HepG2 (cell line): Measurements from ENCODE around the gene TMEM129. TPM values are rescaled to one million over a fixed set of nuclear protein-coding genes. Genes with fewer than 3 reads are reported as not detected.

ENCODE experiments used
- ATAC-seq: fragments of 200-7000 bp; cut with Tn5 transposase; 3 replicates; pipeline ENCODE4 v1.9.1; 2020; ENCODE audit warnings: mild to moderate bottlenecking, moderate library complexity
- BruUV-seq: library from RNA; stranded (reverse); fragments of 400-500 nt; replicated peaks from 2 replicates; lab custom pipeline; 2021; lab: Mats Ljungman, UMichigan
- CTCF ChIA-PET: fragments of 300-600 bp; formaldehyde crosslinking; extraction: SDS; loops from one replicate; lab custom pipeline; 2021; ENCODE audit warnings: low total read pairs, inconsistent platforms, low intra/inter-chr PET ratio; lab: Yijun Ruan, JAX
- POLR2A ChIA-PET: fragments of 350-600 bp; sonication (Branson Sonifier 250); formaldehyde crosslinking; loops from one replicate; lab custom pipeline; 2020; ENCODE audit warnings: antibody characterized with exemption, inconsistent platforms; lab: Yijun Ruan, JAX
- DNase-seq: peaks from one replicate; pipeline ENCODE4 v3.0.0-alpha.2; 2015; ENCODE audit warnings: low spot score
- FAIRE-seq: peaks from 3 replicates; lab custom pipeline; 2011; peaks lifted over from hg19 to GRCh38; lab: Jason Lieb, UNC
- H2AFZ ChIP-seq: one replicate; pipeline ENCODE4 v1.6.1; 2011; ENCODE audit warnings: low read length, inconsistent platforms
- H3K27ac ChIP-seq: fragments of 300-600 bp; 3 replicates; pipeline ENCODE4 v1.8.0; 2011; ENCODE audit warnings: mixed run types, mild to moderate bottlenecking, mixed read lengths, low read length, inconsistent platforms; ENCODE audit not compliant: insufficient read depth; ENCODE audit errors: extremely low read length
- H3K27me3 ChIP-seq, 2 experiments: fragments of 200-600 bp in 1 of 2; 2 replicates in 1 of 2; 3 replicates in 1 of 2; pipeline versions ENCODE4 v1.6.0 to v1.8.0; 2011; ENCODE audit warnings: low read length in 2 of 2, mild to moderate bottlenecking in 2 of 2, moderate library complexity in 2 of 2, inconsistent platforms in 1 of 2; ENCODE audit not compliant: insufficient read depth in 2 of 2, control insufficient read depth in 1 of 2
- H3K36me3 ChIP-seq, 2 experiments: fragments of 200-600 bp in 1 of 2; replicated peaks in 1 of 2; 2 replicates in 1 of 2; 3 replicates in 1 of 2; pipeline versions ENCODE4 v1.5.1 to v1.8.0; 2011; ENCODE audit warnings: low read length in 2 of 2, inconsistent platforms in 1 of 2; ENCODE audit not compliant: insufficient read depth in 2 of 2, control insufficient read depth in 1 of 2
- H3K4me1 ChIP-seq: 2 replicates; pipeline ENCODE4 v1.5.1; 2012; ENCODE audit warnings: low read length, inconsistent platforms; ENCODE audit not compliant: insufficient read depth
- H3K4me2 ChIP-seq: 2 replicates; pipeline ENCODE4 v1.6.0; 2011; ENCODE audit warnings: low read depth, low read length, inconsistent platforms
- H3K4me3 ChIP-seq, 3 experiments: fragments of 200-600 bp in 1 of 3; sonication (generic), shearing (Covaris generic) in 1 of 3; replicated peaks in 1 of 3; 2 replicates each; pipeline ENCODE4 v1.5.1; 2011 to 2016; ENCODE audit warnings: low read length in 3 of 3, inconsistent platforms in 2 of 3, low read depth in 2 of 3, mild to moderate bottlenecking in 2 of 3, control low read depth in 1 of 3, mixed read lengths in 1 of 3; ENCODE audit not compliant: insufficient read depth in 1 of 3
- H3K79me2 ChIP-seq: one replicate; pipeline ENCODE4 v1.6.1; 2011; ENCODE audit warnings: low read length, inconsistent platforms; ENCODE audit not compliant: insufficient read depth
- H3K9ac ChIP-seq: 2 replicates; pipeline ENCODE4 v1.6.0; 2011; ENCODE audit warnings: mild to moderate bottlenecking, low read depth, low read length, inconsistent platforms; ENCODE audit not compliant: insufficient read depth
- H3K9me3 ChIP-seq: 2 replicates; pipeline ENCODE4 v1.5.1; 2012; ENCODE audit warnings: mild to moderate bottlenecking, low read length
- H4K20me1 ChIP-seq: 2 replicates; pipeline ENCODE4 v1.6.0; 2011; ENCODE audit warnings: inconsistent platforms, mild to moderate bottlenecking, low read length, moderate library complexity; ENCODE audit not compliant: insufficient read depth
- ATF7-NPFF ChIP-seq: sonication (generic); formaldehyde crosslinking; IDR thresholded peaks from 2 replicates; pipeline ENCODE4 v1.8.1; 2023; ENCODE audit warnings: mild to moderate bottlenecking, low read depth, missing genetic modification reagents, moderate library complexity
- CENPT ChIP-seq: sonication (generic); formaldehyde crosslinking; IDR thresholded peaks from 2 replicates; pipeline ENCODE4 v1.8.0; 2022; ENCODE audit warnings: low read depth, mild to moderate bottlenecking, moderate library complexity, missing genetic modification reagents
- CREBL2 ChIP-seq: sonication (generic); formaldehyde crosslinking; IDR thresholded peaks from 2 replicates; pipeline ENCODE4 v1.8.1; 2023; ENCODE audit warnings: missing genetic modification reagents, mild to moderate bottlenecking, borderline replicate concordance
- FOXP4 ChIP-seq: sonication (generic); formaldehyde crosslinking; IDR thresholded peaks from 2 replicates; pipeline ENCODE4 v1.4.0; 2020; ENCODE audit warnings: missing genetic modification reagents
- HDAC1 ChIP-seq: sonication (generic); formaldehyde crosslinking; IDR thresholded peaks from 2 replicates; pipeline ENCODE4 v1.5.1; 2020; ENCODE audit warnings: mild to moderate bottlenecking, missing genetic modification reagents
- HOXA9 ChIP-seq: sonication (generic); formaldehyde crosslinking; IDR thresholded peaks from 2 replicates; pipeline ENCODE4 v1.8.1; 2022; ENCODE audit warnings: missing genetic modification reagents, mild to moderate bottlenecking, moderate library complexity, borderline replicate concordance
- ISL2 ChIP-seq: sonication (generic); formaldehyde crosslinking; IDR thresholded peaks from 2 replicates; pipeline ENCODE4 v1.5.0; 2020; ENCODE audit warnings: missing genetic modification reagents
- KLF9 ChIP-seq: IDR thresholded peaks from 2 replicates; pipeline ENCODE4 v1.6.1; 2016; ENCODE audit warnings: low read depth
- PAX8 ChIP-seq: sonication (generic); formaldehyde crosslinking; IDR thresholded peaks from 2 replicates; pipeline ENCODE4 v1.8.0; 2022; ENCODE audit warnings: mild to moderate bottlenecking, missing genetic modification reagents, borderline replicate concordance
- PHF20 ChIP-seq: sonication (generic); formaldehyde crosslinking; IDR thresholded peaks from 2 replicates; pipeline ENCODE4 v1.5.0; 2020; ENCODE audit warnings: mild to moderate bottlenecking, missing genetic modification reagents
- POLR2A ChIP-seq, 2 experiments: IDR thresholded peaks; 2 replicates each; pipeline ENCODE4 v1.6.1; 2011; ENCODE audit warnings: low read depth in 2 of 2, low read length in 2 of 2, mild to moderate bottlenecking in 1 of 2, moderate library complexity in 1 of 2; ENCODE audit not compliant: insufficient read depth in 1 of 2
- PRPF4 ChIP-seq: fragments of 200-400 bp; formaldehyde crosslinking; IDR thresholded peaks from 2 replicates; pipeline ENCODE4 v1.6.1; 2016; ENCODE audit warnings: low read length, low read depth; ENCODE audit not compliant: poor library complexity, severe bottlenecking
- RBFOX2 ChIP-seq: fragments of 200-400 bp; formaldehyde crosslinking; IDR thresholded peaks from 2 replicates; pipeline ENCODE4 v1.6.1; 2017; ENCODE audit warnings: low read depth, mild to moderate bottlenecking, low read length
- SMAD9 ChIP-seq: sonication (generic); formaldehyde crosslinking; IDR thresholded peaks from 2 replicates; pipeline ENCODE4 v1.5.1; 2020; ENCODE audit warnings: mild to moderate bottlenecking, missing genetic modification reagents
- SPEN ChIP-seq: sonication (generic); formaldehyde crosslinking; IDR thresholded peaks from 2 replicates; pipeline ENCODE4 v1.5.1; 2020; ENCODE audit warnings: low read depth, mild to moderate bottlenecking, missing genetic modification reagents
- TOPORS ChIP-seq: sonication (generic); formaldehyde crosslinking; IDR thresholded peaks from 2 replicates; pipeline ENCODE4 v1.8.0; 2023; ENCODE audit warnings: mild to moderate bottlenecking, missing genetic modification reagents
- ZBED4 ChIP-seq: sonication (generic); formaldehyde crosslinking; IDR thresholded peaks from 2 replicates; pipeline ENCODE4 v1.4.0; 2020; ENCODE audit warnings: missing genetic modification reagents, borderline replicate concordance
- ZBTB38 ChIP-seq: sonication (generic); formaldehyde crosslinking; IDR thresholded peaks from 2 replicates; pipeline ENCODE4 v1.5.1; 2020; ENCODE audit warnings: mild to moderate bottlenecking, missing genetic modification reagents
- ZNF317 ChIP-seq: sonication (generic); formaldehyde crosslinking; IDR thresholded peaks from 2 replicates; pipeline ENCODE4 v1.5.0; 2020; ENCODE audit warnings: mild to moderate bottlenecking, missing genetic modification reagents
- ZNF768 ChIP-seq: sonication (generic); formaldehyde crosslinking; IDR thresholded peaks from 2 replicates; pipeline ENCODE4 v1.4.0; 2020; ENCODE audit warnings: missing genetic modification reagents
- WGBS: methylation state at CpG from one replicate; pipeline ENCODE4 v1.1.6; 2017; ENCODE audit warnings: low lambda C conversion rate; 5-methylcytosine and 5-hydroxymethylcytosine counted together
- in situ Hi-C: cut with HindIII; loops from 2 replicates; pipeline ENCODE4 v1.10.0; 2017; ENCODE audit warnings: low pct_unique_long_range_greater_than_20kb; ENCODE audit not compliant: extremely low pct_ligation_motif_present
- intact Hi-C: fragments of 100-400 bp; cut with micrococcal nuclease; formaldehyde crosslinking; loops from one replicate; pipeline ENCODE4 v1.10.0; 2022; ENCODE audit not compliant: unreplicated experiment
- polyA plus RNA-seq, 8 experiments: library from polyadenylated mRNA; depleted of rRNA in 3 of 8; stranded (reverse) in 7 of 8; unstranded in 1 of 8; fragments of >200 nt; fragmentation: Illumina TruSeq in 4 of 8; extraction: Trizol in 4 of 8; gene quantifications; 2 replicates each; pipeline versions ENCODE4 v1.2.1 to v1.2.3, GENCODE V29; 2011 to 2016; ENCODE audit warnings: low read depth in 4 of 8, missing spikeins in 1 of 8, mixed read lengths in 1 of 8; ENCODE audit not compliant: insufficient read depth in 1 of 8
- total RNA-seq, 5 experiments: library from RNA; depleted of rRNA; stranded (reverse); fragments of >200 nt; fragmentation: Illumina TruSeq; extraction: Trizol; gene quantifications; 2 replicates each; pipeline ENCODE4 v1.2.3, GENCODE V29; 2016; ENCODE audit warnings: low read depth in 1 of 5

The TMEM129 gene
- total and polyA plus RNA-seq, 2 of the 13 experiments (the other 11 are each of a cell fraction or from before 2014, with no cell fraction given) = 19.0 to 25.8 TPM

GRCh38 chr4:1684506-1685234, 36.5 kb downstream of the TMEM129 start:
- Histone ChIP-seq H4K20me1 (no peaks in the 10 kb centered on the region), H2AFZ (no peak overlapping the region), H3K27me3 (no peaks in the 10 kb centered on the region), H3K36me3 (no peaks in the 10 kb centered on the region), H3K4me3 (no peak overlapping the region; a peak in 1 of 6 replicates), H3K79me2 (no peaks in the 10 kb centered on the region), H3K27ac (no peak overlapping the region), H3K4me2 (peak overlapping the region; percentile 20; the same call in 1 of the 2 replicates), H3K9ac (no peak overlapping the region), H3K4me1 (peaks cover 39% of the 10 kb centered on the region), H3K9me3 (no peaks in the 10 kb centered on the region)
- BruUV-seq = no TSS peak
- FAIRE-seq (no peak), ATAC-seq (peak; percentile 36), DNase-seq (no peak)
- POLR2A ChIA-PET = no interaction called here
- in situ Hi-C loops (no loop called here), intact Hi-C loops (no loop called here)
- CTCF ChIA-PET = no interaction called here
- WGBS = 89% methylated on average over 7 of the region's 66 CpGs
- TF ChIP-seq PAX8 (CRISPR knock-in tag) = 0 out of 2 replicates have a peak, but pooled peaks have one; percentile 31
- no peak for TF ChIP-seq FOXP4 (CRISPR knock-in tag)
- no peak for TF ChIP-seq ZNF317 (CRISPR knock-in tag)
- no peak for TF ChIP-seq HDAC1 (CRISPR knock-in tag)
- 0 out of 2 replicates have a peak, but pooled peaks have one; percentile 47 for TF ChIP-seq RBFOX2
- peak; percentile 17 for TF ChIP-seq PRPF4
- no peak for TF ChIP-seq ZBED4 (CRISPR knock-in tag)
- no peak for TF ChIP-seq SMAD9 (CRISPR knock-in tag)
- no peak for TF ChIP-seq CREBL2 (CRISPR knock-in tag)
- TF ChIP-seq SPEN (CRISPR knock-in tag) = no peak
- no peak for TF ChIP-seq TOPORS (CRISPR knock-in tag)
- TF ChIP-seq ATF7-NPFF (CRISPR knock-in tag) = 0 out of 2 replicates have a peak, but pooled peaks have one; percentile 36
- TF ChIP-seq ZNF768 = peak; percentile 79
- TF ChIP-seq CENPT (CRISPR knock-in tag) = 0 out of 2 replicates have a peak, but pooled peaks have one; percentile 3
- no peak for TF ChIP-seq HOXA9 (CRISPR knock-in tag)
- no peak for TF ChIP-seq ISL2 (CRISPR knock-in tag)
- no peak for TF ChIP-seq KLF9 (CRISPR knock-in tag)
- TF ChIP-seq POLR2A (IDR thresholded peaks at IDR 0.05; ENCODE audit: insufficient read depth in 1 of 2, low read depth in 2 of 2, low read length in 2 of 2) = peak in 1 of 2 experiments; percentile 34; a peak in 1 of 4 replicates
- peak; percentile 89 for TF ChIP-seq ZBTB38 (CRISPR knock-in tag)
- TF ChIP-seq PHF20 = no peak
